HepG2 (cell line): ENCODE measurements around the gene PPP2R5D. TPM values are rescaled to one million over a fixed set of nuclear protein-coding genes. Genes with fewer than 3 reads are reported as not detected.

Source experiments
- FLYWCH1 ChIP-seq: sonication (generic); formaldehyde crosslinking; IDR thresholded peaks from 2 replicates; pipeline ENCODE4 v1.8.1; 2023; ENCODE audit warnings: mild to moderate bottlenecking, missing genetic modification reagents
- HNF4A ChIP-seq: sonication (generic); formaldehyde crosslinking; IDR thresholded peaks from 2 replicates; pipeline ENCODE4 v1.4.0; 2020; ENCODE audit warnings: missing genetic modification reagents
- HNRNPH1 ChIP-seq: fragments of 200-400 bp; formaldehyde crosslinking; optimal IDR thresholded peaks from 2 replicates; pipeline ENCODE3; 2017; ENCODE audit warnings: mild to moderate bottlenecking, low read depth, low read length
- JUN ChIP-seq: sonication (generic); formaldehyde crosslinking; IDR thresholded peaks from 2 replicates; pipeline ENCODE4 v1.4.0; 2020; ENCODE audit warnings: mild to moderate bottlenecking, missing genetic modification reagents
- MATR3 ChIP-seq: sonication (generic); formaldehyde crosslinking; IDR thresholded peaks from 2 replicates; pipeline ENCODE4 v1.4.0; 2020; ENCODE audit warnings: missing genetic modification reagents
- SKI ChIP-seq: fragments of 450-650 bp; IDR thresholded peaks from one replicate; pipeline ENCODE4 v1.6.1; 2018; ENCODE audit warnings: mild to moderate bottlenecking; ENCODE audit not compliant: partially characterized antibody
- TEAD3 ChIP-seq: optimal IDR thresholded peaks from 2 replicates; pipeline ENCODE3; 2016; ENCODE audit warnings: borderline replicate concordance
- YY1 ChIP-seq: IDR thresholded peaks from 2 replicates; pipeline ENCODE4 v1.6.1; 2011; ENCODE audit warnings: low read length, low read depth, moderate library complexity, mild to moderate bottlenecking; ENCODE audit not compliant: insufficient read depth, insufficient replicate concordance
- ZBTB8A ChIP-seq: sonication (generic); formaldehyde crosslinking; IDR thresholded peaks from 2 replicates; pipeline ENCODE4 v1.4.0; 2020; ENCODE audit warnings: mild to moderate bottlenecking, low read depth, missing genetic modification reagents, borderline replicate concordance
- ZHX2 ChIP-seq, 2 experiments: sonication (generic) in 1 of 2; formaldehyde crosslinking in 1 of 2; IDR thresholded peaks; 2 replicates each; pipeline versions ENCODE4 v1.6.1 to v1.9.0; 2014 to 2022; ENCODE audit warnings: antibody characterized with exemption in 1 of 2, borderline replicate concordance in 1 of 2, inconsistent platforms in 1 of 2, low read depth in 1 of 2, missing genetic modification reagents in 1 of 2
- ZNF605 ChIP-seq: sonication (generic); formaldehyde crosslinking; IDR thresholded peaks from 2 replicates; pipeline ENCODE4 v1.8.0; 2022; ENCODE audit warnings: mild to moderate bottlenecking, missing genetic modification reagents
- ZNF616 ChIP-seq: sonication (generic); formaldehyde crosslinking; IDR thresholded peaks from 2 replicates; pipeline ENCODE4 v1.5.0; 2020; ENCODE audit warnings: low read depth, mild to moderate bottlenecking, missing genetic modification reagents
- ZNF816 ChIP-seq: sonication (generic); formaldehyde crosslinking; IDR thresholded peaks from 2 replicates; pipeline ENCODE4 v1.8.0; 2022; ENCODE audit warnings: missing genetic modification reagents, mild to moderate bottlenecking, borderline replicate concordance
- ZSCAN9 ChIP-seq: IDR thresholded peaks from 2 replicates; pipeline ENCODE4 v1.6.1; 2016; ENCODE audit warnings: borderline replicate concordance
- polyA plus RNA-seq, 8 experiments: library from polyadenylated mRNA; depleted of rRNA in 3 of 8; stranded (reverse) in 7 of 8; unstranded in 1 of 8; fragments of >200 nt; fragmentation: Illumina TruSeq in 4 of 8; extraction: Trizol in 4 of 8; gene quantifications; 2 replicates each; pipeline versions ENCODE4 v1.2.1 to v1.2.3, GENCODE V29; 2011 to 2016; ENCODE audit warnings: low read depth in 4 of 8, missing spikeins in 1 of 8, mixed read lengths in 1 of 8; ENCODE audit not compliant: insufficient read depth in 1 of 8
- total RNA-seq, 5 experiments: library from RNA; depleted of rRNA; stranded (reverse); fragments of >200 nt; fragmentation: Illumina TruSeq; extraction: Trizol; gene quantifications; 2 replicates each; pipeline ENCODE4 v1.2.3, GENCODE V29; 2016; ENCODE audit warnings: low read depth in 1 of 5
- TF ChIP-seq, protein P1 (sequence below): sonication (generic); formaldehyde crosslinking; IDR thresholded peaks from 2 replicates; pipeline ENCODE4 v1.4.0; 2020; ENCODE audit warnings: missing genetic modification reagents, borderline replicate concordance
- TF ChIP-seq, protein P2 (sequence below): sonication (generic); formaldehyde crosslinking; IDR thresholded peaks from 2 replicates; pipeline ENCODE4 v1.4.0; 2020; ENCODE audit warnings: missing genetic modification reagents

PPP2R5D gene
- total and polyA plus RNA-seq, 2 of the 13 experiments (the other 11 are each of a cell fraction or from before 2014, with no cell fraction given): 53.7 to 60.4 TPM

- TF ChIP-seq ZNF816 (CRISPR knock-in tag) (no peak; the same call in 1 of the 2 replicates), HNRNPH1 (no peak), JUN (CRISPR knock-in tag) (no peak), YY1 (peak; percentile 72), ZBTB8A (no peak), ZNF605 (CRISPR knock-in tag) (no peak; the same call in 1 of the 2 replicates), ZNF616 (CRISPR knock-in tag) (peak; percentile 39; the same call in 1 of the 2 replicates), MATR3 (CRISPR knock-in tag) (no peak), HNF4A (CRISPR knock-in tag) (peak; percentile 33), ZHX2 (IDR thresholded peaks at IDR 0.05; ENCODE audit: low read depth) (no peak), ZHX2 (CRISPR knock-in tag; IDR thresholded peaks at IDR 0.05; ENCODE audit: borderline replicate concordance) (0 out of 2 replicates have a peak, but pooled peaks have one; percentile 49), FLYWCH1 (CRISPR knock-in tag) (no peak), SKI (no peak), TEAD3 (peak; percentile 27), ZSCAN9 (no peak; the same call in 1 of the 2 replicates)
- TF ChIP-seq, protein P1, sequence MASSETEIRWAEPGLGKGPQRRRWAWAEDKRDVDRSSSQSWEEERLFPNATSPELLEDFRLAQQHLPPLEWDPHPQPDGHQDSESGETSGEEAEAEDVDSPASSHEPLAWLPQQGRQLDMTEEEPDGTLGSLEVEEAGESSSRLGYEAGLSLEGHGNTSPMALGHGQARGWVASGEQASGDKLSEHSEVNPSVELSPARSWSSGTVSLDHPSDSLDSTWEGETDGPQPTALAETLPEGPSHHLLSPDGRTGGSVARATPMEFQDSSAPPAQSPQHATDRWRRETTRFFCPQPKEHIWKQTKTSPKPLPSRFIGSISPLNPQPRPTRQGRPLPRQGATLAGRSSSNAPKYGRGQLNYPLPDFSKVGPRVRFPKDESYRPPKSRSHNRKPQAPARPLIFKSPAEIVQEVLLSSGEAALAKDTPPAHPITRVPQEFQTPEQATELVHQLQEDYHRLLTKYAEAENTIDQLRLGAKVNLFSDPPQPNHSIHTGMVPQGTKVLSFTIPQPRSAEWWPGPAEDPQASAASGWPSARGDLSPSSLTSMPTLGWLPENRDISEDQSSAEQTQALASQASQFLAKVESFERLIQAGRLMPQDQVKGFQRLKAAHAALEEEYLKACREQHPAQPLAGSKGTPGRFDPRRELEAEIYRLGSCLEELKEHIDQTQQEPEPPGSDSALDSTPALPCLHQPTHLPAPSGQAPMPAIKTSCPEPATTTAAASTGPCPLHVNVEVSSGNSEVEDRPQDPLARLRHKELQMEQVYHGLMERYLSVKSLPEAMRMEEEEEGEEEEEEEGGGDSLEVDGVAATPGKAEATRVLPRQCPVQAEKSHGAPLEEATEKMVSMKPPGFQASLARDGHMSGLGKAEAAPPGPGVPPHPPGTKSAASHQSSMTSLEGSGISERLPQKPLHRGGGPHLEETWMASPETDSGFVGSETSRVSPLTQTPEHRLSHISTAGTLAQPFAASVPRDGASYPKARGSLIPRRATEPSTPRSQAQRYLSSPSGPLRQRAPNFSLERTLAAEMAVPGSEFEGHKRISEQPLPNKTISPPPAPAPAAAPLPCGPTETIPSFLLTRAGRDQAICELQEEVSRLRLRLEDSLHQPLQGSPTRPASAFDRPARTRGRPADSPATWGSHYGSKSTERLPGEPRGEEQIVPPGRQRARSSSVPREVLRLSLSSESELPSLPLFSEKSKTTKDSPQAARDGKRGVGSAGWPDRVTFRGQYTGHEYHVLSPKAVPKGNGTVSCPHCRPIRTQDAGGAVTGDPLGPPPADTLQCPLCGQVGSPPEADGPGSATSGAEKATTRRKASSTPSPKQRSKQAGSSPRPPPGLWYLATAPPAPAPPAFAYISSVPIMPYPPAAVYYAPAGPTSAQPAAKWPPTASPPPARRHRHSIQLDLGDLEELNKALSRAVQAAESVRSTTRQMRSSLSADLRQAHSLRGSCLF (CRISPR knock-in tag): no peak; the same call in 1 of the 2 replicates
- TF ChIP-seq, protein P2, sequence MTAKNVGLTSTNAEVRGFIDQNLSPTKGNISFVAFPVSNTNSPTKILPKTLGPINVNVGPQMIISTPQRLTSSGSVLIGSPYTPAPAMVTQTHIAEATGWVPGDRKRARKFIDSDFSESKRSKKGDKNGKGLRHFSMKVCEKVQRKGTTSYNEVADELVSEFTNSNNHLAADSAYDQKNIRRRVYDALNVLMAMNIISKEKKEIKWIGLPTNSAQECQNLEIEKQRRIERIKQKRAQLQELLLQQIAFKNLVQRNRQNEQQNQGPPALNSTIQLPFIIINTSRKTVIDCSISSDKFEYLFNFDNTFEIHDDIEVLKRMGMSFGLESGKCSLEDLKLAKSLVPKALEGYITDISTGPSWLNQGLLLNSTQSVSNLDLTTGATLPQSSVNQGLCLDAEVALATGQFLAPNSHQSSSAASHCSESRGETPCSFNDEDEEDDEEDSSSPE (CRISPR knock-in tag): peak; percentile 64; the same call in 1 of the 2 replicates
Observed at GRCh38 chr6:42984001-42984923, at the start of gene PPP2R5D (continued).
